Parathyroid adenoma (tissue), 2 donors: ENCODE data around the gene ADD3.

Source experiments
- H2AFZ ChIP-seq: fragments of 300-600 bp; sonication (generic); one replicate; pipeline ENCODE4 v1.7.0; 2017; ENCODE audit warnings: antibody characterized with exemption, mild to moderate bottlenecking
- H3K27ac ChIP-seq: fragments of 300-600 bp; sonication (generic); one replicate; pipeline ENCODE4 v1.7.0; 2017
- H3K27me3 ChIP-seq: fragments of 300-600 bp; sonication (generic); one replicate; pipeline ENCODE4 v1.7.0; 2017; ENCODE audit warnings: low read length; ENCODE audit not compliant: control insufficient read depth, insufficient read depth
- H3K36me3 ChIP-seq: fragments of 300-600 bp; sonication (generic); one replicate; pipeline ENCODE4 v1.7.0; 2017; ENCODE audit warnings: low read length; ENCODE audit not compliant: control insufficient read depth, insufficient read depth
- H3K4me1 ChIP-seq: fragments of 300-600 bp; sonication (generic); one replicate; pipeline ENCODE4 v1.7.0; 2017; ENCODE audit warnings: control low read depth
- H3K4me2 ChIP-seq: fragments of 300-600 bp; sonication (generic); one replicate; pipeline ENCODE4 v1.7.0; 2017; ENCODE audit warnings: low read length
- H3K4me3 ChIP-seq: fragments of 300-600 bp; sonication (generic); one replicate; pipeline ENCODE4 v1.7.0; 2017; ENCODE audit warnings: low read depth, low read length
- H3K79me2 ChIP-seq: fragments of 300-600 bp; sonication (generic); one replicate; pipeline ENCODE4 v1.7.0; 2017; ENCODE audit warnings: control low read depth
- H3K9ac ChIP-seq: fragments of 300-600 bp; sonication (generic); one replicate; pipeline ENCODE4 v1.7.0; 2017; ENCODE audit warnings: mild to moderate bottlenecking
- H3K9me3 ChIP-seq: fragments of 300-600 bp; sonication (generic); one replicate; pipeline ENCODE4 v1.7.0; 2017; ENCODE audit warnings: low read length; ENCODE audit not compliant: control insufficient read depth
- CTCF ChIP-seq: fragments of 300-600 bp; sonication (generic); IDR thresholded peaks from one replicate; pipeline ENCODE4 v1.7.0; 2017; ENCODE audit warnings: antibody characterized with exemption, mild to moderate bottlenecking
- donor health status: primary hyperparathyroidism.

ADD3 gene

GRCh38 chr10:110141185-110141584 is 133.4 kb downstream of the ADD3 start:
- Histone ChIP-seq H3K9me3 (no peaks in the 10 kb centered on the region), H3K79me2 (no peaks in the 10 kb centered on the region), H3K4me2 (no peak overlapping the region), H3K36me3 (no peaks in the 10 kb centered on the region), H3K27ac (no peak overlapping the region), H3K9ac (no peak overlapping the region), H3K4me3 (no peak overlapping the region), H2AFZ (no peak overlapping the region), H3K4me1 (peaks cover 6% of the 10 kb centered on the region), H3K27me3 (no peaks in the 10 kb centered on the region)
- TF ChIP-seq CTCF, result no peak

GRCh38 chr10:110141871-110142635 is 134.3 kb downstream of the ADD3 start:
- peaks cover 6% of the 10 kb centered on the region for H3K4me1 ChIP-seq
- no peak overlapping the region for H3K27ac ChIP-seq
- no peak overlapping the region for H3K9ac ChIP-seq
- no peak overlapping the region for H3K4me3 ChIP-seq
- H2AFZ ChIP-seq, result no peak overlapping the region
- no peak overlapping the region for H3K4me2 ChIP-seq
- no peaks in the 10 kb centered on the region for H3K79me2 ChIP-seq
- no peak for TF ChIP-seq CTCF
- H3K9me3 ChIP-seq, result no peaks in the 10 kb centered on the region
- no peaks in the 10 kb centered on the region for H3K36me3 ChIP-seq
- no peaks in the 10 kb centered on the region for H3K27me3 ChIP-seq

- H3K27ac ChIP-seq, result no peak overlapping the region
- no peak overlapping the region for H3K9ac ChIP-seq
- H2AFZ ChIP-seq, result no peak overlapping the region
- no peaks in the 10 kb centered on the region for H3K79me2 ChIP-seq
- H3K4me3 ChIP-seq, result no peak overlapping the region
- H3K4me2 ChIP-seq, result no peak overlapping the region
- H3K27me3 ChIP-seq, result no peaks in the 10 kb centered on the region
- TF ChIP-seq CTCF, result no peak
- no peaks in the 10 kb centered on the region for H3K9me3 ChIP-seq
- no peaks in the 10 kb centered on the region for H3K36me3 ChIP-seq
- H3K4me1 ChIP-seq, result no peaks in the 10 kb centered on the region
Observed at GRCh38 chr10:110142965-110143364, 135.2 kb downstream of the ADD3 start.

GRCh38 chr10:110144507-110144906 is 136.7 kb downstream of the ADD3 start:
- Histone ChIP-seq H3K9ac (no peak overlapping the region), H3K4me3 (no peak overlapping the region), H3K9me3 (no peaks in the 10 kb centered on the region), H3K4me2 (no peak overlapping the region), H3K27ac (no peak overlapping the region), H3K27me3 (no peaks in the 10 kb centered on the region), H2AFZ (no peak overlapping the region), H3K79me2 (no peaks in the 10 kb centered on the region), H3K4me1 (no peaks in the 10 kb centered on the region), H3K36me3 (no peaks in the 10 kb centered on the region)
- no peak for TF ChIP-seq CTCF

- Histone ChIP-seq H3K27me3 (no peaks in the 10 kb centered on the region), H3K4me3 (no peak overlapping the region), H3K79me2 (no peaks in the 10 kb centered on the region), H3K9me3 (no peaks in the 10 kb centered on the region), H3K9ac (no peak overlapping the region), H3K27ac (no peak overlapping the region), H3K4me1 (no peaks in the 10 kb centered on the region), H3K4me2 (no peak overlapping the region), H2AFZ (no peak overlapping the region), H3K36me3 (no peaks in the 10 kb centered on the region)
- TF ChIP-seq CTCF, result no peak
Observed at GRCh38 chr10:110147961-110148360, 140.2 kb downstream of the ADD3 start.
